CD4-positive, alpha-beta T cell treated with Interleukin-15 for 4 hours (primary cell): Measurements from ENCODE around the gene TMC3.
"Not testable (repeated sequence)": the region's sequence is repeated elsewhere in the genome, so short reads cannot be mapped to it uniquely, and the experiment has no call there.

Experiments
- DNase-seq: peaks from one replicate; pipeline ENCODE4 v3.0.0-alpha.2; 2020; ENCODE audit warnings: low spot score

Gene TMC3

GRCh38 chr15:81343371-81343770, 30.6 kb downstream of the TMC3 start:
- DNase-seq: no peak

GRCh38 chr15:81341351-81341750, 32.7 kb downstream of the TMC3 start:
- DNase-seq: no peak

- no peak for DNase-seq
Measured at GRCh38 chr15:81339851-81340250, 34.2 kb downstream of the TMC3 start.

DNA sequence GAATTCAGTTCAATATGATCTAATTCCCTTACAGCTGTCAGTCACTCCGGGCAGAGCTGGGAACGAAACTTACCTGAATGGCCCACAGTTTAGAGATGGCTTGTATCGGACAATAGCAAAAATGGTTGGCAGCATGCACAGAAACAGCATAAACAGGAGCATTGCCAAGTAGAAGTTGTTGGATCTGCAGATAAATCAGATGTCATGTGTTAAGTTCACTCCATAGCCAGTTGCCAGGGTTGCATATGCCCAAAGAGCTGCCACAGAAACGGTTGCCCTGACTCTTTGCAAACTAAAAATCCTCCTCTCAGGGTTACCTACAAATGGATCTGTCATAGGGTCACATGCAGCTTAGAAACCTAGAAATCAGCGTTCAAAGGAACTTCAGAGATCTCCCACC, 34.7 kb downstream of the TMC3 start:
- no peak for DNase-seq

DNA sequence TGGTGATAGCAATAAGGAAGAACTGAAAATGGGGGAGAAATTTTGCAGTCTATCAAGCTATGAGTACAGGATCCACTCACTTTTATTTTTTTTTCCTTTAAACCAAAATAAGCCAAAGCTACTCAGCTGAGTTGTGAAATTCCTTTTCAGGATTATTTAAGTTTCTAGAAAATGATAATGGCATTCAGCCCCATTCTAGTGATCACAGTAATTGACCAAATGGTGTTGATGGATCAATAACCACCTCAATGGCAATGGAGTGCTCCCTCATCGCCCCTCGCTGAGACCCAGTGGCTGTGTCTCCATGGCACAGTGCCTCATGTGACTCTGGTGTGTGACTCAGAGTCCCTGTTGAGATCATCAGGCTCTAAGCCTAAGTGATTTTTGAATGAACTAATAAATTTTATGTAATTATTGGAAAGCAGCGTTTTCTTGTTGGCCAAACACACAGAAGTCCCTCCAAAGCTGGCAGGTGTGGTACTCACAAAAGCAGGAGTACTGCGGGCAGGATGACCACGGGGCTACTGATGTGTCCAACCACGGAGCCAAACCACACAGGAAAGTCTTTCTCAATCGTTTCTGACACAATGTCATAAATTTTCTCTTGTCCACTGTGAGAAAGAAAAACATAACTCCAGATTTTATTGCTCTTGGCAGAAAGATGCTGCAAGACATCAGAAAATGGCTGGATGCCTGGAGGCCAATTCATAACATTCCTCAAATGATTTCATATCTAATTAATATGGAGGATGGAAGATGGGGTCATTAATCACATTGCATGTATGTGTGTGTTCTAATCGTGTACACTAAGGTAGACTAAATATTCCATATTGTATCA, 35.6 kb downstream of the TMC3 start:
- no peak for DNase-seq

DNA sequence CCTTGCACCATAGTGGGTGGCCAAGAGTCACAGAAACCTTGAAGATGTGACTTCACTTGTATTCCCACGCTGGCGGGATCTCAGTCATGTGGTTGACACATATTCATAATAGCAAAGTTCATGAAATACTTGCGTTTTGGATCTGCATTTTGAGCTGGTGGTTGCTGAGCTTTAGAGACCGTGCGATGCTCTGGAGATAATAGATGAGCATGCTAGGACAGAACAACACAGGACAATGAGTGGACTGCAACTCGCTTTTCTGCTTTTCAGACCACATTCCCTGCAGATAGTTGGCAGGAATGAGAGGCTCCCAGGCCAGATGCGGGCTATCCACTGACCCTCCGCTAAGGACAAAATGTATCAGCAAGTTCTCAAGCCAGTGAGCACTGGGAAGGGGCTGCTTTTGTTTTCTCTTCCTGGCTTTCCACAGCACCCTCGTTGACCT, 36.3 kb downstream of the TMC3 start:
- DNase-seq: no peak

GRCh38 chr15:81337241-81337640, 36.8 kb downstream of the TMC3 start:
- DNase-seq: no peak

DNA sequence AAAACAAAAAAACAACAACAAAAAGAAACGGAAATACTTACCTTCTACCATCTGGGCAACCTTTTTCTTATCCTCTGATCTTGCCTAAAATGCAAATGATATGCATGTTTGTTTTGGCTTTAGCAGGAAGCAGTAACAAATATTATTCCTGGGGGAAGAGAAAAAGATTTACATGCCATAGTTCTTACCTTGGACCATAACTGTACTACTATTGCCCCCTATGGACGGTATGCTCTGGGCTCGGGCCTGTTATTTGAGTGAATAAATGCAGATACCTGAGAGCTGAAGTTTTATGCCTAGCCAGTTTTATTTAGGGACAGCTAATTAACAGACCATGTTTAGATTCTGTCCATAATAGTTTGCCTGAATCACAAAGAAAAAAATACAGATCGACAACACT, 37.4 kb downstream of the TMC3 start:
- peak; percentile 56 for DNase-seq

- no peak for DNase-seq
Measured at GRCh38 chr15:81335631-81336030, 38.4 kb downstream of the TMC3 start.

DNA sequence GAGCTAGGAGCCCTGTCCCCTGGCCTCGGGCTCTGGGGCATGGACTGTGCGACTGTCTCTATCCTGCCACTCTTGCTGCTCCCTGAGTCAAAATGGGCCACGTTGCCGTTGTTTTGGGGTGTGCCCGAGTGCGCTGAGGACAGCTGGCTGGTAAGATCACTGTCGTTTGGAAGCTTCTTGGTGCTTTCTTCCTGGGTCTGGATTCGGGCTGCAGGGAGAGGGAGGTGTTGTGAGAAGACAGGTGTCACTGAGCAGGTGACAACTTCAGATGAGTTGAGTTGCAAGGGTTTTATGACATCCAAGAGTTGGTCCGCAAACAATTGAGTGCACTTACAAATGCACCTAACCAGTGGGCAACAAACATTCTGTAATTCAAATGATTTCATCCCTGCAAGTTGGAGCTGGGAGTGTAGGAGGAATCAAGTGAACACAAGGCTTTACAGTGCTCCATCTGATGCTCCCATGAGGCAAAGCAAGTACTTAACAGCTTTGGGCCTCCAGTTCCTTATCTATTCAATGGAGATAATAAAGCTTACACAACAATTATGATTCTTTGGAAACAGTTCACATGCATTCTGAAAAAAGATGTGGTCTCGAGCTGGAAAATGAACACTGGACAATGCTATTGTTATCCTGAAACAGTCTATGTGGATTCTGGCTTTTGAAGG, 39.1 kb downstream of the TMC3 start:
- DNase-seq: no peak

- no peak for DNase-seq
Measured at GRCh38 chr15:81333363-81333762, 40.6 kb downstream of the TMC3 start.

GRCh38 chr15:81332326-81332725, 41.7 kb downstream of the TMC3 start:
- DNase-seq: no peak

- DNase-seq: no peak
Measured at GRCh38 chr15:81331600-81331999, 42.4 kb downstream of the TMC3 start.

DNA sequence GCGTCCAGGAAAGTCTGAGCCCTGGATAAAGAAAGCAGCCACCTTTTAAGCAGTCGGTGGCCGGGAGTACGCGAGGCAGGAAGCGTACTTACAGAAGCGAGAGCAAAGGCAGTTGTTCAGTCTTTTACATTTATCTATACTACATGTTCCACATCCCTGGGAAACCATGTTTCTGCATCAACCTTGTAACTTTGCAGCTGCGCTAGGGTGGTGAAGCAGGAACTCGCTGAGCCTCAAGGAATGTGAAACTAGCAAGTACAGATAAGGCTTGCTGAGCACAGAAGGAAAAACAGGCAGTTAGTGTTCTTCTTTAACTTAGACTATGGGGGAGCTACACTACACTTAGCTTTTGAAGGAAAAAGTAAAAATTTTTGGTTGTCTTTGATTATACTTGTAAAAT, 42.9 kb downstream of the TMC3 start:
- DNase-seq: not testable (repeated sequence)

GRCh38 chr15:81330366-81331090, 43.5 kb downstream of the TMC3 start:
- no peak for DNase-seq

- no peak for DNase-seq
Measured at GRCh38 chr15:81329446-81329845, 44.6 kb downstream of the TMC3 start.

DNA sequence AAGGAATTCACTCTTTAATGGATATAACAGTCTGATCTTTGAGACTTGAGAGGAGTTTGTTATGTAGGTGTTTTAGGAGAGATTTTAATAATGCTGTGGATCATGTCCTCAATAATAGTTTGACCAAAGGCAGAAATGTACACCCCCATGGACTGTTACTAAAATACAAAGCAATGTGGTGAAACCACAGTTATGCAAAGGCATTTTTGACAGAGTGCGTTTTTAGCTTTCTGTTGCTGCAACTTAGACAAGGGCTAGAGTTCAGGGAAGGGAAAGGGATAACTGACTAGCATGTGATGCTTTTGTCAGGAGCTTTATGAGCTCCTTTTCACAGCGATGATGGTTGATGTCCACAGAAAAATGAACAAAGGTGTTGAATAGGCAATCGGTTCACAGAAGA, 46.5 kb downstream of the TMC3 start:
- DNase-seq: no peak

DNA sequence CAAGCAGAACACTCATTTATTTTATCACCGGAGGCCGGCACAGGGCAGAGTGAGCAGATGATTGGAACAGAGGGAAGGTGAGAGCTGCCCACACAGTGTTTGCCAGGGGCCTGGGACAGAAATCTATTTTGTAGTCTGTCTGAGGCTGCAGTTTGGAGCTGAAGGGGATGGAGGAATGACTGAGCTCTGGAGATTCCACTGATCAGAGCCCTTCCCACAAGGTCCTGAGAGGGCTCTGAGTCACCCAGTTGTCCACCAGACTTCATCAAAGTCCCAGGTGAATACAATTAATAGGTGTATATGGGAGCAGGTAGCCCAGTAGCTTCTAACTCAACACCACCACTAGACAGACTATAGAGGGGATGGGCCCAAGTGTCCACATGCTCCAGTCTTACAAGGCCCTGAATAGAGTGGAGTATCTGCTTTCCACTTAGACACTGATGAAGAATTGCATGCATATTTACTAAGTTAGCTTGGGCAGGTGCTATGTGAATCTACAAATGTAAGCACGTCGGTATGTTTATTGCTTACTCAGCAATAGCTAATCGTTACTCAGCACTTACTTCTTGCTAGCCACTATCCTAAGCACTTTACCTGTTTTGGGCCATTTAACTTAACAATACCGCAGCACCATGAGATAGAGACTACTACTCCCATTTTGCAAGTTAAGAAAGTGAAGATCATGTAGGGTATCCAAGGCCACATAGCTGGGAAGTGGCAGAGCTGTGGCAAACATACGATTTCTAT, 47.4 kb downstream of the TMC3 start:
- DNase-seq: no peak

DNA sequence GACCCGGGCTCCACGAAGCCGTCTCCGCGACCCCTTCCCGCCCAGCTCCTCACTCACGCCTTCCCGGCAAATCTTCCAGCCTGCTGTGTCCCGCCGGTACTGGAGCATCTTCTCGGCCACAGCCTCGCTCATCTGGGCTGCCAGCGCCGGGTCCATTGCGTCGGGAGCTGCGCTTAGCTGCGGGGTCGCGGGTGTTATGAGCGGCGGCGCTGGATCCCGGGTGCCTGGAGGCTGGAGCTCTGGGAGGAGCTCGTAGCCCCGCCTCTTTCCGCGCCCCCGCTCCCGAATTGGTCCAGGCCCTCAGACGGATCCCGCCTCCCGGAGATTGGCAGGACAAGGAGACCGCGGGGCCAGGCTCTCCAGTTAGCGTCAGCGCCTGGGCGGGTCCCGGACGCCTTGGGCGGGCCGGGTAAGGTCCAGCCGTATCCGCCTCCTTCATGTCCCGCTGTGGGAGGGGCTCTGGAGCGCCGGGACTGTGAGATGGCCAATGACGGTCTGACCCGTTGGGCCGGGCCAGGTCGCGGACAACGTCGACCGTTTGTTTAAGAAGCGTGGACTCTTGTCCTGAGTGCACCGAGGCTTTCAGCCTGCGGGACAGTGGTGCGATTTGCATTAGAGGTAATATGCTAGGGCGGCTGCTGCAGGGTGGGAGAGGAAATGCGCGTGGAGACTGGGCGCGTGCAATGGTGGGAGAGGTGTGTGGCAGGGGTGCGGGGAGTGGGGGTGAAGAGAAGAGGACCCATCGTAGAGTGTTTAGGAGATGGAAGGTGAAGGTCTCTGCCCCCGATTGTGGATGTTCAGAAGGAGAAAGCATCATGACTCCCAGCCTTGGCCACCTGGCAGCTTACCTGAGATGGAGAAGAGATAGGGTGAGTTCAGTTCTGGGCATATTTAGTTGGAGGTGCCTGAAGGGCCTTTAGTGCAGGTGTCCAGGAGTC, 49.8 kb downstream of the TMC3 start, which contains the start of gene STARD5:
Gene STARD5 (minus strand): TSS at position 198 of the 938 bp plus-strand sequence. CDS start 42 bp downstream, at position 156.
- DNase-seq: peak; percentile 91

GRCh38 chr15:81323559-81323943, 50.5 kb downstream of the TMC3 start:
- DNase-seq: no peak
